Loucy (cell line): ENCODE results near the gene ECEL1.

ENCODE experiments used
- H2AFZ ChIP-seq: fragments of 200-600 bp; sonication (generic); 2 replicates; pipeline ENCODE4 v1.6.0; 2016; ENCODE audit warnings: antibody characterized with exemption, mild to moderate bottlenecking, low read length, moderate library complexity
- H3F3A ChIP-seq: fragments of 200-600 bp; 2 replicates; pipeline ENCODE4 v1.6.0; 2016; ENCODE audit warnings: antibody characterized with exemption, low read depth, mild to moderate bottlenecking
- H3K27me3 ChIP-seq: fragments of 200-600 bp; sonication (generic); 2 replicates; pipeline ENCODE4 v1.6.1; 2014; ENCODE audit warnings: low read length, mild to moderate bottlenecking; ENCODE audit not compliant: insufficient read depth, poor library complexity, severe bottlenecking
- H3K36me3 ChIP-seq: fragments of 200-600 bp; sonication (generic); 2 replicates; pipeline ENCODE4 v1.6.1; 2016; ENCODE audit warnings: low read length; ENCODE audit not compliant: insufficient read depth
- H3K4me1 ChIP-seq: fragments of 200-600 bp; sonication (generic); 2 replicates; pipeline ENCODE4 v1.5.1; 2014; ENCODE audit warnings: low read length, mild to moderate bottlenecking; ENCODE audit not compliant: insufficient read depth, poor library complexity, severe bottlenecking
- H3K4me2 ChIP-seq: fragments of 200-600 bp; sonication (generic); 2 replicates; pipeline ENCODE4 v1.6.0; 2014; ENCODE audit warnings: antibody characterized with exemption, low read length, low read depth, mild to moderate bottlenecking; ENCODE audit not compliant: poor library complexity, severe bottlenecking
- H3K4me3 ChIP-seq: fragments of 200-600 bp; sonication (generic); 2 replicates; pipeline ENCODE4 v1.5.1; 2014; ENCODE audit warnings: low read length, mild to moderate bottlenecking, mixed read lengths; ENCODE audit not compliant: poor library complexity, severe bottlenecking
- H3K79me2 ChIP-seq: fragments of 200-600 bp; sonication (generic); 2 replicates; pipeline ENCODE4 v1.6.1; 2014; ENCODE audit warnings: low read length; ENCODE audit not compliant: insufficient read depth
- H3K9ac ChIP-seq: fragments of 200-600 bp; sonication (generic); 2 replicates; pipeline ENCODE4 v1.6.0; 2014; ENCODE audit warnings: mild to moderate bottlenecking, low read depth, low read length, moderate library complexity; ENCODE audit not compliant: poor library complexity, severe bottlenecking
- H3K9me2 ChIP-seq: fragments of 200-600 bp; sonication (generic); replicated peaks from 2 replicates; pipeline ENCODE4 v1.6.1; 2016; ENCODE audit warnings: low read depth, low read length, mixed read lengths
- H3K9me3 ChIP-seq: fragments of 200-600 bp; sonication (generic); 2 replicates; pipeline ENCODE4 v1.6.1; 2014; ENCODE audit warnings: mild to moderate bottlenecking, antibody characterized with exemption, low read length, low read depth; ENCODE audit not compliant: insufficient read depth
- H4K20me1 ChIP-seq: fragments of 200-600 bp; sonication (generic); 2 replicates; pipeline ENCODE4 v1.6.0; 2014; ENCODE audit warnings: antibody characterized with exemption, low read length, mild to moderate bottlenecking; ENCODE audit not compliant: insufficient read depth, poor library complexity, severe bottlenecking
- EZH2phosphoT487 ChIP-seq: fragments of 200-600 bp; IDR thresholded peaks from 2 replicates; pipeline ENCODE4 v1.6.1; 2018; ENCODE audit warnings: antibody characterized with exemption, mild to moderate bottlenecking, moderate library complexity, borderline replicate concordance
- TF ChIP-seq, protein P1 (sequence below): fragments of 200-600 bp; sonication (generic); conservative IDR thresholded peaks from 2 replicates; pipeline ENCODE4 v1.5.1; 2014; ENCODE audit warnings: mild to moderate bottlenecking, antibody characterized with exemption, low read length

The ECEL1 gene

DNA sequence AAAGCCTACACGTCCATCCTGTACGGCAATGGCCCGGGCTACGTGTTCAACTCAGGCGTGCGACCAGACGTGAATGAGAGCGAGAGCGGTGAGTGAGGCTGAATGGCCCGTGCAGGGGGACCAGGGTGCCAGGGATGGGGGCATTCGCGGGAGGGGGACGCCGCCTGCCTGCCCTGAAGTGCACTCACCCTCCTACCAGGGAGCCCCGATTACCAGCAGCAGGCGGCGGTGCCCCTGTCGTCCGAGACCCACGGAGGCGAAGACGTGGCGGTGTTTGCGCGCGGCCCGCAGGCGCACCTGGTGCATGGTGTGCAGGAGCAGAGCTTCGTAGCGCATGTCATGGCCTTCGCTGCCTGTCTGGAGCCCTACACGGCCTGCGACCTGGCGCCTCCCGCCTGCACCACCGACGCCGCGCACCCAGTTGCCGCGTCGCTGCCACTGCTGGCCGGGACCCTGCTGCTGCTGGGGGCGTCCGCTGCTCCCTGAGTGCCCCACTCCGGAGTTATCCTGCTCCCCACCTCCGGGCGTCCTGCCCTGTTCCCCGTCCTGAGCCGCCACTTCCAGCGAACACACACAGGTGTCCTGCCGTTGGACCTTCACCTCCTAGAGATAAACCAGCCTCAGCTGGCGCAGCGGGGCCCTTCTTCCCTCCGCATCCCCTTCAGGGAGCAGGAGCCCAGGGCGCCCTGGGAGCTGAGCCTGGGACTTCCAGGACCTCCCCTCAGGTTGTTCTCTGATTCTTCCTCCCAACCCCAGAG lies 28.8 kb downstream of the ECEL1 start:
- TF ChIP-seq, protein P1, sequence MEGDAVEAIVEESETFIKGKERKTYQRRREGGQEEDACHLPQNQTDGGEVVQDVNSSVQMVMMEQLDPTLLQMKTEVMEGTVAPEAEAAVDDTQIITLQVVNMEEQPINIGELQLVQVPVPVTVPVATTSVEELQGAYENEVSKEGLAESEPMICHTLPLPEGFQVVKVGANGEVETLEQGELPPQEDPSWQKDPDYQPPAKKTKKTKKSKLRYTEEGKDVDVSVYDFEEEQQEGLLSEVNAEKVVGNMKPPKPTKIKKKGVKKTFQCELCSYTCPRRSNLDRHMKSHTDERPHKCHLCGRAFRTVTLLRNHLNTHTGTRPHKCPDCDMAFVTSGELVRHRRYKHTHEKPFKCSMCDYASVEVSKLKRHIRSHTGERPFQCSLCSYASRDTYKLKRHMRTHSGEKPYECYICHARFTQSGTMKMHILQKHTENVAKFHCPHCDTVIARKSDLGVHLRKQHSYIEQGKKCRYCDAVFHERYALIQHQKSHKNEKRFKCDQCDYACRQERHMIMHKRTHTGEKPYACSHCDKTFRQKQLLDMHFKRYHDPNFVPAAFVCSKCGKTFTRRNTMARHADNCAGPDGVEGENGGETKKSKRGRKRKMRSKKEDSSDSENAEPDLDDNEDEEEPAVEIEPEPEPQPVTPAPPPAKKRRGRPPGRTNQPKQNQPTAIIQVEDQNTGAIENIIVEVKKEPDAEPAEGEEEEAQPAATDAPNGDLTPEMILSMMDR = no peak
- no peak for TF ChIP-seq EZH2phosphoT487
- Histone ChIP-seq H3K9me3 (no peaks in the 10 kb centered on the region), H3K4me2 (no peak overlapping the region), H4K20me1 (no peaks in the 10 kb centered on the region), H3K27me3 (no peaks in the 10 kb centered on the region), H3K79me2 (no peaks in the 10 kb centered on the region), H2AFZ (no peak overlapping the region), H3F3A (no peaks in the 10 kb centered on the region), H3K4me1 (no peaks in the 10 kb centered on the region), H3K4me3 (no peak overlapping the region), H3K9me2 (no peaks in the 10 kb centered on the region), H3K36me3 (no peaks in the 10 kb centered on the region), H3K9ac (no peak overlapping the region)

DNA sequence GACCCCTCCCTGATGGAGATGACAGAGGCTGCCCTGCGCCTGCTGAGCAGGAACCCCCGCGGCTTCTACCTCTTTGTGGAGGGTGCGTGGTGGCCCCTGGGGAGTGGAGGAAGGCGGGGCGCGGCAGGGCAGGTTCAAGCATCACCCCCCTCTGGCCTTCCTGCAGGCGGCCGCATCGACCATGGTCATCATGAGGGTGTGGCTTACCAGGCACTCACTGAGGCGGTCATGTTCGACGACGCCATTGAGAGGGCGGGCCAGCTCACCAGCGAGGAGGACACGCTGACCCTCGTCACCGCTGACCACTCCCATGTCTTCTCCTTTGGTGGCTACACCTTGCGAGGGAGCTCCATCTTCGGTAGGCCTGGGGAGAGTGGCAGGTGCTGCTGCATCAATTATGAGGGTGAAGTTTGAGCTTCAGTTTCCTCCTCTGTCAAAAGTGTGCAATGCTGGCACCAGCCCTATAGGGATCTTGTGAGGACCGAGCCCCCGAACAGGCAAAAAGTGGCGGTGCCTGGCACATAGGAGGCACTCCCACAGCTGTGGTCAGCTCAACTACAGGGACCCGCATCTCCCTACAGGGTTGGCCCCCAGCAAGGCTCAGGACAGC lies 29.5 kb downstream of the ECEL1 start:
- Histone ChIP-seq H3F3A (no peaks in the 10 kb centered on the region), H3K9ac (no peak overlapping the region), H3K9me2 (no peaks in the 10 kb centered on the region), H3K36me3 (no peaks in the 10 kb centered on the region), H3K9me3 (no peaks in the 10 kb centered on the region), H4K20me1 (no peaks in the 10 kb centered on the region), H3K4me1 (no peaks in the 10 kb centered on the region), H2AFZ (no peak overlapping the region), H3K79me2 (no peaks in the 10 kb centered on the region), H3K4me2 (no peak overlapping the region), H3K4me3 (no peak overlapping the region), H3K27me3 (no peaks in the 10 kb centered on the region)
- no peak for TF ChIP-seq EZH2phosphoT487
- TF ChIP-seq, protein P1 = no peak

DNA sequence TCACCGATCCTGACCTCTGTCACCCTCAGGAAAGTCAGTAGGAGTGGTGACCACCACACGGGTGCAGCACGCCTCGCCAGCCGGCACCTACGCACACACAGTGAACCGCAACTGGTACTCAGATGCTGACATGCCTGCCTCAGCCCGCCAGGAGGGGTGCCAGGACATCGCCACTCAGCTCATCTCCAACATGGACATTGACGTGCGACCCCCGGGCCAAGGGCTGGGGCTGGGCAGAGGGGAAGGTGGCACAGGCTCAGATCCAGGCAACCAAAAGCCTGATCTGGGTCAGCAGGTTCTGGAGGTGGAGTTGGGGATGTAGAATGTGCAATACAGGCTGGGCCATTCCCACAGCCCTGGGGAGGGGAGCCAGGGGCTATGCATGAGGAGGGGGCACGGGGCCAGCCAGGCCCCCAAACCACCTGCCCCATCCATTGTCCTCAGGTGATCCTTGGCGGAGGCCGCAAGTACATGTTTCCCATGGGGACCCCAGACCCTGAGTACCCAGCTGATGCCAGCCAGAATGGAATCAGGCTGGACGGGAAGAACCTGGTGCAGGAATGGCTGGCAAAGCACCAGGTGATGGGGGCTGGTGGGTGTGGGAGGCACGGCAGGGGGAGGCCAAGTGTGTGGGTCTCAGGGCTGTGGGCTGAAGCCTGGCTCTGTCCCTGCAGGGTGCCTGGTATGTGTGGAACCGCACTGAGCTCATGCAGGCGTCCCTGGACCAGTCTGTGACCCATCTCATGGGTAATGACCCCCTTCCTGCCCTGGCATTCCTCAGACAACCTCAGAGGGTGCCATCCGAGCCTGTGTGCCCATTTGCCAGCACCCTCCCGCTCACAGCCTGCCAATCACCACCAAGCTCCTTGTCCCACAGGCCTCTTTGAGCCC lies 30.3 kb downstream of the ECEL1 start:
- no peak for TF ChIP-seq EZH2phosphoT487
- TF ChIP-seq, protein P1 = no peak
- no peaks in the 10 kb centered on the region for H3K4me1 ChIP-seq
- H3K79me2 ChIP-seq = no peaks in the 10 kb centered on the region
- H2AFZ ChIP-seq = no peak overlapping the region
- H3K9me2 ChIP-seq = no peaks in the 10 kb centered on the region
- no peak overlapping the region for H3K4me2 ChIP-seq
- no peaks in the 10 kb centered on the region for H3F3A ChIP-seq
- no peak overlapping the region for H3K4me3 ChIP-seq
- H3K27me3 ChIP-seq = no peaks in the 10 kb centered on the region
- no peak overlapping the region for H3K9ac ChIP-seq
- H3K9me3 ChIP-seq = no peaks in the 10 kb centered on the region
- H4K20me1 ChIP-seq = no peaks in the 10 kb centered on the region
- H3K36me3 ChIP-seq = no peaks in the 10 kb centered on the region
